ENCODE results near the gene LSM3. TPM values are rescaled to one million over a fixed set of nuclear protein-coding genes. Genes with fewer than 3 reads are reported as not detected.

LSM3 gene
- total RNA-seq, 1 donor: 5.1 TPM

DNA sequence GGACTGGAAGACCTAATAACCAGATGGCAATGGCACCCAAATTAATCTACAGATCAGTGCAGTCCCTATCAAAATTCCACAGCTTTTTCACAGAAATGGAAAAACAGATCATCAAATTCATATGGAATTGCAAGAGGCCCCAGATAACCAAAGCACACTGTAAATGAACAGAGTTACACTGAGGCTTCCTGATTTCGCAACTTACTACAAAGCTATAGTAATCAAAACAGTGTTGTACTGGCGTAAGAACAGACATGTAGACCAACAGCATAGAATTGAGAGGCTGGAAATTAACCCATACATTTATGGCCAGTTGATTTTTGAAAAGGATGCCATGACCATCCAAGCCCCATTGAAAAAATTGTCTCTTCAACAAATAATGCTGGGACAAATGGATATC, 16.4 kb upstream of the LSM3 start:
- Histone ChIP-seq H3K27ac (ENCODE audit: low read depth, low read length) (no peak overlapping the region), H2AFZ (ENCODE audit: low read length) (no peak overlapping the region), H3K27me3 (ENCODE audit: insufficient read depth, low read length) (no peaks in the 10 kb centered on the region), H3K9me3 (ENCODE audit: low read depth, low read length) (peaks cover 6% of the 10 kb centered on the region), H3K36me3 (ENCODE audit: insufficient read depth, low read length) (peaks cover 94% of the 10 kb centered on the region), H3K4me1 (ENCODE audit: insufficient read depth, low read length) (no peaks in the 10 kb centered on the region), H4K20me1 (ENCODE audit: insufficient read depth, low read length) (peaks cover 3% of the 10 kb centered on the region), H3K79me2 (ENCODE audit: insufficient read depth, low read length) (no peaks in the 10 kb centered on the region), H3K4me3 (ENCODE audit: insufficient read depth, low read length) (no peak overlapping the region), H3K4me2 (ENCODE audit: insufficient read depth, low read length) (no peak overlapping the region)
- no peak for DNase-seq (ENCODE audit: insufficient read length, low spot score, missing footprints)
- TF ChIP-seq, protein P1, sequence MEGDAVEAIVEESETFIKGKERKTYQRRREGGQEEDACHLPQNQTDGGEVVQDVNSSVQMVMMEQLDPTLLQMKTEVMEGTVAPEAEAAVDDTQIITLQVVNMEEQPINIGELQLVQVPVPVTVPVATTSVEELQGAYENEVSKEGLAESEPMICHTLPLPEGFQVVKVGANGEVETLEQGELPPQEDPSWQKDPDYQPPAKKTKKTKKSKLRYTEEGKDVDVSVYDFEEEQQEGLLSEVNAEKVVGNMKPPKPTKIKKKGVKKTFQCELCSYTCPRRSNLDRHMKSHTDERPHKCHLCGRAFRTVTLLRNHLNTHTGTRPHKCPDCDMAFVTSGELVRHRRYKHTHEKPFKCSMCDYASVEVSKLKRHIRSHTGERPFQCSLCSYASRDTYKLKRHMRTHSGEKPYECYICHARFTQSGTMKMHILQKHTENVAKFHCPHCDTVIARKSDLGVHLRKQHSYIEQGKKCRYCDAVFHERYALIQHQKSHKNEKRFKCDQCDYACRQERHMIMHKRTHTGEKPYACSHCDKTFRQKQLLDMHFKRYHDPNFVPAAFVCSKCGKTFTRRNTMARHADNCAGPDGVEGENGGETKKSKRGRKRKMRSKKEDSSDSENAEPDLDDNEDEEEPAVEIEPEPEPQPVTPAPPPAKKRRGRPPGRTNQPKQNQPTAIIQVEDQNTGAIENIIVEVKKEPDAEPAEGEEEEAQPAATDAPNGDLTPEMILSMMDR (IDR thresholded peaks at IDR 0.05; ENCODE audit: extremely low read depth, low read depth, low read length): no peak

DNA sequence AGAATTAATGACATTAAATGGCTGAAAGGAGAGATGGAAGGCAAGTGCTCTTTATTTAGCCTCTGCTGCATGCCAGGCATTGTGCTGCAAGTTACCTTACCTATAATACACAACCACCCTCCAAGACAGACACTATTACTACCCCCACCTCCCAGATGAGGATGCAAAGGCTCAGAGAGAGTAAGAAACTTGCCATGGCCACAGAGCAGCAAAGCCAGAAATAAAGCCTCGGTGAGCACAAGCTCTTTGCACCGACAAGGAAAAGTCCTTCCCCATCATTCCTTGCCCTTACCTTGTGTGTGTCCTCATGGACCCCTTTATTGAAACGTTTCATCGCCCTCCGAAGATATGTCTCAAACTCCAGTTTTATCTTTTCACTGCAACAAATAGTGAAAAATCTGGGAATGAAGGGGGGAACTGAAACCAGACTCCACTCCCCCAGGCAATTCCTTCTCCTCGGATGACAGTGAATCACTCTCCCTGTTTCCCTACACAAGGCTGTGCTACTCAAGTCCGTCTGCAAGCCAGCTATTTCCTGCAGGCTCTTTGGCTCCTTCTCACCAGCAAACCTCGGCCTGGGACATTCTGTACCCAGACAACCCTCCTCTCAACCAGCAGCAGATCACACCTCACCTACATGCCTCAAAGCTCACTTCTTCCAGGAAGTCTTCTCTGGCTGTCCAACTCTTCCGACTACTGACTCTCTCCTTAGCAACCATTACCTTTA, 11.6 kb upstream of the LSM3 start:
- no peak for DNase-seq (ENCODE audit: insufficient read length, low spot score, missing footprints)
- TF ChIP-seq, protein P1 (IDR thresholded peaks at IDR 0.05; ENCODE audit: extremely low read depth, low read depth, low read length): no peak
- peaks cover 94% of the 10 kb centered on the region for H3K36me3 ChIP-seq (ENCODE audit: insufficient read depth, low read length)

DNA sequence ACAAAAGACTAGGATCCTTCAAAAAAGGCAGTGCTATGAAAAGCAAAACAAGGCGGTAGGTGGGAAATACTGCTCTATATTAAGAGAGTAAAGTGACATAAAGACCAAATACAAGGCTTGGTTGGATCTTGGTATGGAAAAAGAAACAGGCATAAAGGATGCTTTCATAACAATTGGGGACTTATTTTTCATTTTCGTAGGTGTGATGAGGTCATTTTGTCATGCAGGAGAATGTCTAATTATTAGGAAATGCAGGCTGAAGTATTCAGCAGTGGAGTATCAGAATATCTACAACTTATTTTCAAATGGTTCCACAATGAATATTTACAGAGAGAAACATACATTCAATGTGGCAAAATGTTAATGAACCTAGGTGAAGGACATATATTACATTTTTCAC, 9.2 kb upstream of the LSM3 start:
- Histone ChIP-seq H3K27me3 (ENCODE audit: insufficient read depth, low read length) (no peaks in the 10 kb centered on the region), H4K20me1 (ENCODE audit: insufficient read depth, low read length) (peaks cover 7% of the 10 kb centered on the region), H3K4me1 (ENCODE audit: insufficient read depth, low read length) (peaks cover 19% of the 10 kb centered on the region), H2AFZ (ENCODE audit: low read length) (no peak overlapping the region), H3K4me2 (ENCODE audit: insufficient read depth, low read length) (no peak overlapping the region), H3K4me3 (ENCODE audit: insufficient read depth, low read length) (no peak overlapping the region), H3K36me3 (ENCODE audit: insufficient read depth, low read length) (peaks cover 79% of the 10 kb centered on the region), H3K79me2 (ENCODE audit: insufficient read depth, low read length) (peaks cover 13% of the 10 kb centered on the region), H3K27ac (ENCODE audit: low read depth, low read length) (no peak overlapping the region), H3K9me3 (ENCODE audit: low read depth, low read length) (no peaks in the 10 kb centered on the region)
- TF ChIP-seq, protein P1 (IDR thresholded peaks at IDR 0.05; ENCODE audit: extremely low read depth, low read depth, low read length): no peak
- DNase-seq (ENCODE audit: insufficient read length, low spot score, missing footprints): no peak

More for the DNA sequence above, 11.6 kb upstream of the LSM3 start:
- peaks cover 7% of the 10 kb centered on the region for H4K20me1 ChIP-seq (ENCODE audit: insufficient read depth, low read length)
- H3K27ac ChIP-seq (ENCODE audit: low read depth, low read length): no peak overlapping the region
- H3K79me2 ChIP-seq (ENCODE audit: insufficient read depth, low read length): no peaks in the 10 kb centered on the region
- H3K4me2 ChIP-seq (ENCODE audit: insufficient read depth, low read length): no peak overlapping the region
- H3K27me3 ChIP-seq (ENCODE audit: insufficient read depth, low read length): no peaks in the 10 kb centered on the region
- H2AFZ ChIP-seq (ENCODE audit: low read length): no peak overlapping the region
- H3K9me3 ChIP-seq (ENCODE audit: low read depth, low read length): peaks cover under 1% of the 10 kb centered on the region
- H3K4me3 ChIP-seq (ENCODE audit: insufficient read depth, low read length): no peak overlapping the region
- H3K4me1 ChIP-seq (ENCODE audit: insufficient read depth, low read length): peaks cover 16% of the 10 kb centered on the region

DNA sequence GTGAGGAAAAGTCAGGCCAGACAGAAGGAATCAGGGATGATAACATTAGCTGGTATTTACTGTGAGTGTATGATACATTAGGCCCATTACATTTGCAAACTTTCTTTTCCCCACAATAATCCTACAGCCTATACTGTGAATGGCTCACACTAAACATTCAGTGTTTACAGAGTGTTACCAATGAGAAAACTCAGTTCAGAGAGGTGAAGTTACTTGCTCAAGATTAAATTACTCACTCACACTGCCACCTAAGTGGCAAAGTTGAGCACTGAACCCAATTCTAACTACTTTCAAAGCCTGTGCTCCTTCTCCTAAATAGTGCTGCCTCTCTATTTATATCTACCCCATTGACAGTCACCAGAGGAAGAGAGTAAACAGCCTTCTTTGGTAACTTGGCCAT, 8.7 kb upstream of the LSM3 start:
- Histone ChIP-seq H3K27ac (ENCODE audit: low read depth, low read length) (peak overlapping the region; percentile 61), H3K4me2 (ENCODE audit: insufficient read depth, low read length) (no peak overlapping the region), H2AFZ (ENCODE audit: low read length) (no peak overlapping the region), H3K9me3 (ENCODE audit: low read depth, low read length) (no peaks in the 10 kb centered on the region), H3K36me3 (ENCODE audit: insufficient read depth, low read length) (peaks cover 74% of the 10 kb centered on the region), H3K4me3 (ENCODE audit: insufficient read depth, low read length) (no peak overlapping the region), H3K27me3 (ENCODE audit: insufficient read depth, low read length) (no peaks in the 10 kb centered on the region), H4K20me1 (ENCODE audit: insufficient read depth, low read length) (peaks cover 8% of the 10 kb centered on the region), H3K4me1 (ENCODE audit: insufficient read depth, low read length) (peaks cover 23% of the 10 kb centered on the region), H3K79me2 (ENCODE audit: insufficient read depth, low read length) (peaks cover 18% of the 10 kb centered on the region)
- DNase-seq (ENCODE audit: insufficient read length, low spot score, missing footprints): no peak
- TF ChIP-seq, protein P1 (IDR thresholded peaks at IDR 0.05; ENCODE audit: extremely low read depth, low read depth, low read length): no peak

Measured in osteoblast (primary cell).